GM12864 (cell line): ENCODE data around the gene HSPA14.

ENCODE experiments used
- DNase-seq: peaks from one replicate; pipeline ENCODE4 v3.0.0-alpha.2; 2011; ENCODE audit warnings: low read depth
- H3K4me3 ChIP-seq: 2 replicates; pipeline ENCODE4 v1.5.1; 2011; ENCODE audit warnings: mild to moderate bottlenecking, low read depth, low read length, control low read depth
- TF ChIP-seq, protein P1 (sequence below): IDR thresholded peaks from 2 replicates; pipeline ENCODE4 v1.5.1; 2011; ENCODE audit warnings: low read depth, mild to moderate bottlenecking, moderate library complexity, low read length, control low read depth, inconsistent platforms; ENCODE audit errors: missing control alignments

The HSPA14 gene

DNA sequence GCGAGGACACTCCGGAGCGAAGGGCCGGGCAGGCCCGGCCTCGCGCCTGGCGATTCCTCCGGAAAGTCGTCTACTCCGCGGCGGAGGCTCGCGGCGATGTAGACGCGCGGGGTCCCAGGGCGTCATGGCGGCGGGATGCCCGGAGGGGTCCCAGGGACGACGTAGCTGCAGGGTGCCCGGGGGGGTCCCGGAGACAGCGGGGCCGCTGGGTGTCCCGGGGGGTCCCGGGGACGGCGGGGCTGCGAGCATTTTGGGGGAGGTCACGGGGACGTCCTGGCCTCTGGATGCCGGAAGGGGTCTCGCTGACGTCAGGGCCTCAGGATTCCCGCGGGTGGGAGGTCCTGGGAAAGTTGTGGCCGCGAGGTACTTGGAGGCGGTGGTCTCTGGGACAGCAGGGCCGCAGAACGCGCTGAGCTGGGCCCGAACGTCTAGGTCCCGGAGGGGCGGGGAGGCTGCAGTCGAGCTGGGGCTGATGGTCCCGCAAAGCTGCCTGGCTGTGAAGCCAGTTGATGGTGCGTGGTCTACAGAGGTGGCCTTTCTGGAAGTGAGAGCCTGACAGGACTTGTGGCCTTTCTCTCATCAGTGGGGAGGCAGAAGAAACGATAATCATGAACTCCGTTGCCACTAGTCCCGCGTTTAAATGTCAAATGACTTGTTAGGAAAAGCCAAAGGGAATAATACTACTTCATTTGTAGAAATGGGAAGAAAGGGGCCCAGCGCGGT lies 637 bp downstream of the HSPA14 start:
- DNase-seq, result no peak
- TF ChIP-seq, protein P1, sequence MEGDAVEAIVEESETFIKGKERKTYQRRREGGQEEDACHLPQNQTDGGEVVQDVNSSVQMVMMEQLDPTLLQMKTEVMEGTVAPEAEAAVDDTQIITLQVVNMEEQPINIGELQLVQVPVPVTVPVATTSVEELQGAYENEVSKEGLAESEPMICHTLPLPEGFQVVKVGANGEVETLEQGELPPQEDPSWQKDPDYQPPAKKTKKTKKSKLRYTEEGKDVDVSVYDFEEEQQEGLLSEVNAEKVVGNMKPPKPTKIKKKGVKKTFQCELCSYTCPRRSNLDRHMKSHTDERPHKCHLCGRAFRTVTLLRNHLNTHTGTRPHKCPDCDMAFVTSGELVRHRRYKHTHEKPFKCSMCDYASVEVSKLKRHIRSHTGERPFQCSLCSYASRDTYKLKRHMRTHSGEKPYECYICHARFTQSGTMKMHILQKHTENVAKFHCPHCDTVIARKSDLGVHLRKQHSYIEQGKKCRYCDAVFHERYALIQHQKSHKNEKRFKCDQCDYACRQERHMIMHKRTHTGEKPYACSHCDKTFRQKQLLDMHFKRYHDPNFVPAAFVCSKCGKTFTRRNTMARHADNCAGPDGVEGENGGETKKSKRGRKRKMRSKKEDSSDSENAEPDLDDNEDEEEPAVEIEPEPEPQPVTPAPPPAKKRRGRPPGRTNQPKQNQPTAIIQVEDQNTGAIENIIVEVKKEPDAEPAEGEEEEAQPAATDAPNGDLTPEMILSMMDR, result no peak
- H3K4me3 ChIP-seq, result peak overlapping the region; percentile 84

DNA sequence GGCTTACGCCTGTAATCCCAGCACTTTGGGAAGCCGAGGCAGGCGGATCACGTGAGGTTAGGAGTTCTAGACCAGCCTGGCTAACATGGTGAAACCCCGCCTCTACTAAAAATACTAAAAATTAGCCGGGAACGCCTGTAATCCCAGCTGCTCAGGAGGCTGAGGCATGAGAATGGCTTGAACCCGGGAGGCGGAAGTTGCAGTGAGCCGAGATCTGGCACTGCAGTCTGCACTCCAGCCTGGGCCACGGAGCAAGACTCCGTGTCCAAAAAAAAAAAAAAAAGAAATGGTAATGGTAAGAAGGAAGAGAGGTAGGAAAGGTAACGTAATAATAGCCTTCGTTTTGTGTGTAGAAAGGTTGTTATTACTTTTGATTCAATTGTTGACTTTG lies 1.2 kb downstream of the HSPA14 start:
- no peak for DNase-seq
- H3K4me3 ChIP-seq, result peak overlapping the region; percentile 84
- TF ChIP-seq, protein P1, result no peak

DNA sequence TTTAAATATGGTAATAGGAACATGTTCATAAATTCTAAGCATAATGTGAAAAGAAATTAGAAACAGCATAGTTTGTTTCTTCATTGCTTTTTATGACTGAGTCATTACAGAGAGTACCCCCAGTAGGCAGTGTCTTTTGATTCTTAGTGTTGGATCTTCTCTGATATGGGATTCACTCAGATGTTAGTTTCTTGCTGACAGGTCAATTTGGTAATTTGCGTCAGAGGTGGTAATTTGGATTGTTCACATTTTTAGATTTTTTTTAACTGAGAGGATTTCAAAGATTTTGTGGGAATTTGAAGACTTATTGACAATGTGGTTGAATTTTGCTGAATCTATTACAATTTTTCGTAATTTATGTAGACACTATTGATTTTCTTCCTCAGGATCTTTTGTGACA lies 2.1 kb downstream of the HSPA14 start:
- TF ChIP-seq, protein P1, result no peak
- no peak overlapping the region for H3K4me3 ChIP-seq
- no peak for DNase-seq

DNA sequence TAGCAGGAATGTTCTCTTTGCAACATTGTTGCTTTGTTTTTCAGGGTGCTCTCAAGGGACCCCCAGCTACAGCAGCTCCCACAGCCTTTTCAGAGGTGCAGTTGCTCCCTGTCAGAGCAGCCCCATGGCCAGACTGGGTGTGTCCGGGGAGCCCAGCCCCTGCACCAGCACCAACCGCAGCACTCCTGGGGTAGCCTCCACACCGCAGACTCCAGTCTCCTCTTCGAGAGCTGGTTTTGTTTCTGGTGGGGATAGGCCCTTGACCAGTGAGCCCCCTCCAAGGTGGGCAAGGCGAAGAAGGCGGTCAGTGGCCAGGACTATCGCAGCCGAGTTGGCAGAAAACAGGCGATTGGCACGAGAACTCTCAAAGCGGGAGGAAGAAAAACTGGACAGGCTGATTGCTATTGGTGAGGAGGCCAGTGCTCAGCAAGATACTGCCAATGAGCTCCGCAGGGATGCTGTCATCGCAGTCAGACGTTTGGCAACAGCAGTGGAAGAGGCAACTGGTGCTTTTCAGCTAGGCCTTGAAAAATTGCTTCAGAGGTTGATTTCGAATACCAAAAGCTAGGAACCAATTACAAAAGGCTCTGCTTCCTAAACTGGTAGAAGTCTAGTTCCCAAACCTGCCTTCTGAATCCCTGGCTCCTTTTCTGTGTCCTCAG lies 5.4 kb downstream of the HSPA14 start:
- TF ChIP-seq, protein P1, result no peak
- H3K4me3 ChIP-seq, result no peak overlapping the region
- no peak for DNase-seq

DNA sequence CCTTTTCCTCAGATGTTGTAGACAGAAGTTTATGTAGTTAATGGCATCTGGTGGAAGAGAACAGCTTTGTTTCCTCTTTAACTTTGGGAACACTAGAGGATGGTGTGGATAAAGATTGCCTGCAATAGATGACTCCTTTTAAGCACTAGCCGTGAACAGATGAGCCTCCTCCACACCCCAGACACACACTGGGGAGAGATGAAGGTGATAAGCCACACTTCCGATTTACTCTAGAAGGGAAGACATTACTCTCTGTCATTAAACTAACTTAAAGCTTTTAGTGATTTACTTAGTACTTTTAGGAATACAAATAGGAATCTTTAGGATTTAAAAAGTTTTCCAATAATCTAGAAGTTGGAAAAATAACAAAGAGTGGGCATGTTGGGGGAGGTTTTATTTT lies 6.8 kb downstream of the HSPA14 start:
- H3K4me3 ChIP-seq, result no peak overlapping the region
- no peak for DNase-seq
- TF ChIP-seq, protein P1, result no peak

DNA sequence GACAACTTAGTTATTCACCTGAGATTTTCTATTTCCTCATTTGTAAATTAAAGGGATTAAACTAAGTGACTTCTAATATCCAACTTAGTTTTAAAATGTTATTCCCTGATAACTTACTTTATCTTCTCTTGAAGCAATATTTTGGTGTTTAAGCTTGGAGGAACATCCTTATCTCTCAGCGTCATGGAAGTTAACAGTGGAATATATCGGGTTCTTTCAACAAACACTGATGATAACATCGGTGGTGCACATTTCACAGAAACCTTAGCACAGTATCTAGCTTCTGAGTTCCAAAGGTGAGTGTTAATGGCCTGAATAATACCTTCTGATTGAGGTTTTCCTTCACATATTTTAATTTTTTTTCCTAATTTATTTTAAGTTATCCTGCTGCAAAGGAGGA lies 14.1 kb downstream of the HSPA14 start:
- TF ChIP-seq, protein P1, result no peak
- DNase-seq, result no peak
- no peak overlapping the region for H3K4me3 ChIP-seq

DNA sequence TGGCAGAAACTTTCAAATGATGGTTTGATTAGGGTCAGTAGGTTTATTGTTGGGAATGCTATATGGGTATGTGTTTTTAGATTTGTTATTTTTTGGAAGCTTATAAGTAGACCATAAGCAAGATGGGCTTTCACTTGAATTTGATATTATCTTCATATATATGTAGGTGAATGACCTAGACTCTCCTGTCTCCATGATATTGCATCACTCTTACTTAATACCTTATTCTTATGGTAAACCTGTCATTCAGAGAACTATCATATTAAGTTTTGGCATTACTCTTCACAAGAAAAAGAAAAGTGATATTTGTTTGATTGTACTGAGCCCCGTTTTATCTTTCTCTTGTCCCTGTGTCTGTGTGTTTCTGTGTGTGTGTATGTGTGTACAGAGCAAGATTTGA lies 17.3 kb downstream of the HSPA14 start:
- H3K4me3 ChIP-seq, result no peak overlapping the region
- no peak for DNase-seq
- TF ChIP-seq, protein P1, result no peak
